Inflammatory macrophage treated with lipopolysaccharide for 4 hours (primary cell): ENCODE results near the gene CCDC3.
"Not testable (repeated sequence)": the region's sequence is repeated elsewhere in the genome, so short reads cannot be mapped to it uniquely, and the experiment has no call there.

ENCODE experiments used
- DNase-seq: peaks from one replicate; pipeline ENCODE4 v3.0.0-alpha.2; 2020

Gene CCDC3

GRCh38 chr10:12876266-12876665, 125.2 kb downstream of the CCDC3 start:
- DNase-seq: no peak

- no peak for DNase-seq
Measured at GRCh38 chr10:12875100-12875499, 126.4 kb downstream of the CCDC3 start.

GRCh38 chr10:12874501-12874900, 127.0 kb downstream of the CCDC3 start:
- DNase-seq: no peak

GRCh38 chr10:12873172-12873571, 128.3 kb downstream of the CCDC3 start:
- no peak for DNase-seq

- DNase-seq: no peak
Measured at GRCh38 chr10:12872577-12872976, 128.9 kb downstream of the CCDC3 start.

GRCh38 chr10:12869427-12869826, 132.1 kb downstream of the CCDC3 start:
- no peak for DNase-seq

GRCh38 chr10:12868229-12868628, 133.3 kb downstream of the CCDC3 start:
- no peak for DNase-seq

- not testable (repeated sequence) for DNase-seq
Measured at GRCh38 chr10:12865515-12865914, 136.0 kb downstream of the CCDC3 start.

- no peak for DNase-seq
Measured at GRCh38 chr10:12862459-12862858, 139.1 kb downstream of the CCDC3 start.

GRCh38 chr10:12854988-12855387, 146.5 kb downstream of the CCDC3 start:
- DNase-seq: no peak

- no peak for DNase-seq
Measured at GRCh38 chr10:12852687-12853086, 148.8 kb downstream of the CCDC3 start.

- no peak for DNase-seq
Measured at GRCh38 chr10:12849319-12850181, 152.0 kb downstream of the CCDC3 start.

GRCh38 chr10:12848439-12849173, 152.9 kb downstream of the CCDC3 start:
- DNase-seq: no peak

GRCh38 chr10:12847361-12847975, 154.0 kb downstream of the CCDC3 start:
- DNase-seq: no peak

- DNase-seq: no peak
Measured at GRCh38 chr10:12846718-12847117, 154.8 kb downstream of the CCDC3 start.
